ENCODE data around the gene OR6B1.

The OR6B1 gene

GRCh38 chr7:144000020-144000419 is at the start of gene OR6B1:
TSS of gene OR6B1 (plus strand) at chr7:144000320. CDS start at chr7:144003997, 3,677 bp downstream.
- DNase-seq = no peak

GRCh38 chr7:143953421-143953820 is 46.7 kb upstream of the OR6B1 start:
- no peak for DNase-seq

- DNase-seq = no peak
These were observed 46.0 kb upstream of the OR6B1 start for GRCh38 chr7:143954135-143954534.

- DNase-seq = no peak
These were observed 45.6 kb upstream of the OR6B1 start, which contains the start of gene OR2F1 for GRCh38 chr7:143954544-143954943. TSS of gene OR2F1 (plus strand) at chr7:143954844. CDS start at chr7:143959971, 5,127 bp downstream.

DNA sequence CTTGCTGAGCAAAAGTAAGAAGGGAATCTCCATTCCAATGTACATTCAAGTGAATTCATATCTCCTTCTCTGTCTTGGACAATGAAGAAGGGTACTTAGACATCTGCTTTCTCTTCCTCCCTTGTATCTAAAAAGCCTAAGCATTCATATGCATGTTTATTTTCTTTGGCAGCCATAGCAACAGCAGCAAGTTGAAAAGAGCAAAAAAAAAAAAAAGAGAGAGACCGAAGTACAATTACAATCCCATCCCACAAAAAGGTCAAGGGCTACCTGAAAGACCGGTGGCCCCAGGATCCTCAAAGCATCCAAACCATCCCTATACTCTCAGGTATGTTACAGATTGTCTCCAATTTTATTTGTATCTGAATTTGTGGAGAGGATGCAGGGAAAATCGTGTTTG is 41.3 kb upstream of the OR6B1 start:
- DNase-seq = no peak

GRCh38 chr7:143960813-143961610 is 39.1 kb upstream of the OR6B1 start:
- DNase-seq = no peak

DNA sequence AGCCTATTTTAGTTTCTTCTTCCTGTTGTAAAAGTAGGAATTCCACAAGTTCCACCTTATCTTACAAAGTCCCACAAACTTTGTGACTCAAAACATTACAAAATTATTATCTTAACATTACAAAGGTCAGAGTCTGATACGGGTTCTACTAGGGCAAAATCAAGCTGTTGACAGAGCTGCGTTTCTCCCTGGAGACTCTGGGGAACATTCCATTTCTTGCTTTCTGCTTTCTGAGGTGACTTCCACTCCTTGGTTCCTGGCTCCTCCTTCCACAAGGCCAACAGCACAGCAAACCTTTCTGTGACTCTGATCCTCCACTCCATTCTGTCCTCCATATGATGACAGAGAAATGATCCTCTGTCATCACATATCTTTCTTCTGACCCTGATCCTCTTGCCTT is 34.8 kb upstream of the OR6B1 start:
- no peak for DNase-seq

DNA sequence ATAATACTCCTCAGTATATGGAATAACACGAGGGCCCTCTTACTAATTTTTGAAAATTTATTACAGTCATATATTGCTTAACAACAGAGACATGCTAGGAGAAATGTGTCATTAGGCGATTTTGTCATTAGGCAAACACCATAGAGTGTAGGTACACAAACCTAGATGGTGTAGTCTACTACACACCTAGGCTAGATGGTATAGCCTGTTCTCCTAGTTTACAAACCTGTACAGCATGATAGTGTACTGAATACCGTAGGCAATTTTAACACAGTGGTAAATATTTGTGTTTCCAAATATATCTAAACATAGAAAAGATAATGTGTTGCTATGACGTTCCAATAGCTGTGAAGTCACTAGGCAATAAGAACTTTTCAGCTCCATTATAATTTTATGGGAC is 32.7 kb upstream of the OR6B1 start:
- DNase-seq = no peak

GRCh38 chr7:143973870-143974416 is 26.2 kb upstream of the OR6B1 start:
- no peak for DNase-seq

GRCh38 chr7:143974459-143974858 is 25.7 kb upstream of the OR6B1 start:
- no peak for DNase-seq

DNA sequence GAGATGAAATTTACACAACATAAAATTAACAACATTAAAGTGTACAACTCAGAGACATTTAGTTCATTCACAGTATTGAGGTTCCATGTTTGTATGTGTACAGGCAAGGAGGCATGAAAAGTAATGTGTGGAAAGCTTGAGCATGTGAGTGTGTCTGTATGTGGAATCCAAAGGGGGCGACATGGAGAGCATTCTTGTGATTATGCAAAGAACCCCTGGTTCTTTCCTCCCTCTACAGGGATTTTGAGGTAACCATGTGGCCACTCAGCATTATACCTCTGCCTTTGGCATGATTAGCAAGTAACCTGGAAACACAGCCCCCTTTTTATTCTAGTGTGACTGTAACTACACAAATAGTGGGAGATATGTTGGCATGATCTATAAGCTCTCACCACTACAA is 24.5 kb upstream of the OR6B1 start:
- DNase-seq = no peak

DNA sequence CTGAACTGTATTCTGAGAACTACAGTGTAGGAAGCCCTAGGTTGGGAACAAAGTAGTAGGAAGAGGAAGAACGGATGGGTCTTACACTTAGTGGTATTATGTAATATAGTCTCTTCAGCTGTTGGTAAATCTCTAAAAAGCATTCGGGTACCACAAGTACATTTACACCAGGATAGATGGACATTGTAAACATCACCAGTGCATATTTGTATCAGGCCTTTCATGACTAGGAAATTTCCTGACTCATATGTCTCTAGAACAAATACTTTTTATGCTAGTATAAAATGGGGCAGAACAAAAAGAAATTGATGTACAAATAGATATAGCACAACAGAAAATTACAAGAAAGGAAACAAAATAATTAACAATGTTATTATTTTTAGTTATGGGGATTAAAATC is 21.5 kb upstream of the OR6B1 start:
- no peak for DNase-seq

GRCh38 chr7:143979359-143979758 is 20.8 kb upstream of the OR6B1 start:
- DNase-seq = no peak

DNA sequence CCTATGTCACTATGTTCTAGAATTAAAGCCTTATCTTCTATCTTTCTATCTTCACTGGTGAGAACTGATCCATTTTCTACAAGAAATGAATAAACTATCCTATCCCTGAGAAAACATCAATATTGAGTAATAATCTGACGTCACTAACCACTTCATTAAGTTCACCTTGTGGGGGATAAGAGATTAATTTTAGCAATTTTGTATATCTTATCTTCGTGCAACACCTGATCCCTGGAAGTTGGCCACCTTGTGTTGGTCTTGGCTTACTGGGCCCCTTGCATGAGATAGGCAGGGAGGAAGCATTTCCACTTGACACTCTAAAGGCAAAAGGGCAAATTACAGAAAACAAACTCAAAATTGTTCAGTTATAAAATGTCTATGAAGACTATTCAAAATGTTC is 20.1 kb upstream of the OR6B1 start:
- DNase-seq = no peak

GRCh38 chr7:143980746-143981510 is 19.2 kb upstream of the OR6B1 start:
- DNase-seq = no peak

GRCh38 chr7:143983960-143984359 is 16.2 kb upstream of the OR6B1 start:
- DNase-seq = no peak

GRCh38 chr7:143987513-143987912 is 12.6 kb upstream of the OR6B1 start:
- DNase-seq = no peak

DNA sequence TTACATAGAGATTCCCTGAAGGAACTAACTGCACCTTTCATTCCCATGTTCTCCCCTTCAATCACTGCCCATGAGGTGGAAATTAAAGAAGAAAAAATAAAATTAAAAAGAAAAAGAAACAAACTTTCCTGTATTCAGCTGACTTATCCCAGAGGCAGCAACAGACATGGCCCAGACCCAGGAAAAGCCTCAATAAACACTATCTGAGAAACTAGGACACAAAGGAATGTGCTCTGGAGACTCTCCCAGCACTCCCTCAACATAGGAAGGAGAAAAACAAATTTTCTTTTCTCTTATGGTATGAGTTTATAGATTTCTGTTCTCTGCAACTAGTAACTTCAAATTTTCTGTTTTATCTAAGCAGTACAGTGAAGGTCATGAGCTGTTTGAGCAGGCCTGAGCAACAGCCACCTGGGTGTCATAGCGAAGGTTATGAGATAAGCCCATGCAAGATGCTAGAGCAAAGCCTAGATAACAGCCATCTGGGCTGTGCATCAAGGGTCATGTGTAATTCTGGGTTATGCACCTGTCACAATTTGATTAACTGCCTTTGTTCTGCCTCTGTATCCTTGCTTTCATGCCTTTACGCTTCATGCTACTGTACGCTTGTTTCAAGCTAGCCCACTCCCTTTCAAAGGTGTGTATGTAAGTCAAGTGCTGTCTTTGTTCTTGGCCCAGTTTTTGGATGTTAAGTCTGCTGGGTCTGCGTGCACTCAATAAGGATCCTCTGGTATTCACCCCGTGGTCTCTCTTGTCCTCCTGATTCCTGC is 11.0 kb upstream of the OR6B1 start:
- DNase-seq = no peak

- DNase-seq = no peak
These were observed 7.5 kb upstream of the OR6B1 start for GRCh38 chr7:143992670-143993069.

- DNase-seq = no peak
These were observed 6.2 kb upstream of the OR6B1 start for GRCh38 chr7:143993924-143994323.

DNA sequence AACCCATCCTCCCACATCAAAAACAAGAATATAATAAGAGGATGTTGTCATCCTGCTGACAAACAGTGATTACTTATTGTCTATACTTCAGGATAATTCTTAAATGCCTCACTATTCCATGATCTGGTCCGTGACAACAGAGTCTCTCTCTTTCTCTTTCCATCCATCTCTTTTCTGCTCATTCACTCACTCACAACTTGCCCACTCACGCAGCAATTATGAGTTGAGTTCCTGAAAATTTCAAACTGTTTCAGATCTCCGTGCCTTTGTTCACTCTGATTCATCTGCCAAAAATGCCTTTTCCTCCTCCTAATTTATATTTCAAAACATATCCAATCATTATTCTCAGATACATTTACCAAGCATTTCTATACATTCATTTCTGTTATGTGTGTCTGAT is 1.4 kb downstream of the OR6B1 start:
- no peak for DNase-seq

GRCh38 chr7:144004703-144005102 is 4.6 kb downstream of the OR6B1 start:
- DNase-seq = no peak

DNA sequence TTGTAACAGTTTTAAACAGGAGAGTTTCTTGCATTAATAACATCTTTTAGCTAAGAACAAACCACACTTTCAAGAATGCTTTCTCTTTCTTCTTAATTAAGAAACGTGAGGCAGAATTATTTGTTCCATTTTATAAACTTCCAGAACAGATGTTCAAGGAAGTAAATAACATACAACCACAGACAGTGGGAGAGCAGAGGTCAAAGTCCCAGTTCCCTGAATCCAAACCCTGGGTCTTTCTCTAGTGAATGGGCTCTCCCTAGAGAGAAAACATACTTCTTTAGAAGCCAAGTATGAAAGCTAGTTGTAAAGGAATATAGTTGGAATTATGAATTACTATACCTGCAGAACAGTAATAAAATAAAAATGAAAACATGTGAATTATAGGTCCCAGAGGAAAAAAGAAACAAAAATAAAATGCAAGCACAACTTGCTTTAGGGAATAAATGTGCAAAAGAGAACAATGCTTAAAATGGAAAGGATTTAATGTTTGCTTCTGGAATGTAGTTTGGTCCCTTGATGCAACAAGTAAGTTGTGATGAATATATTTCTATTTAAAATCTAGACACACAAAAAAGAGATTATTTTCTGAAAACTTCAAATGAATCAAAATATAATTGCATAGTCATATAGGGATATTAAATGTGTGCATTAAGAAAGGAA is 6.0 kb downstream of the OR6B1 start:
- no peak for DNase-seq
